Measurements from ENCODE around the gene LPIN1. TPM values are rescaled to one million over a fixed set of nuclear protein-coding genes. Genes with fewer than 3 reads are reported as not detected.

LPIN1 gene
- total and polyA plus RNA-seq, 2 of the 13 experiments (the other 11 are each of a cell fraction or from before 2014, with no cell fraction given): 9.7 to 19.4 TPM

DNA sequence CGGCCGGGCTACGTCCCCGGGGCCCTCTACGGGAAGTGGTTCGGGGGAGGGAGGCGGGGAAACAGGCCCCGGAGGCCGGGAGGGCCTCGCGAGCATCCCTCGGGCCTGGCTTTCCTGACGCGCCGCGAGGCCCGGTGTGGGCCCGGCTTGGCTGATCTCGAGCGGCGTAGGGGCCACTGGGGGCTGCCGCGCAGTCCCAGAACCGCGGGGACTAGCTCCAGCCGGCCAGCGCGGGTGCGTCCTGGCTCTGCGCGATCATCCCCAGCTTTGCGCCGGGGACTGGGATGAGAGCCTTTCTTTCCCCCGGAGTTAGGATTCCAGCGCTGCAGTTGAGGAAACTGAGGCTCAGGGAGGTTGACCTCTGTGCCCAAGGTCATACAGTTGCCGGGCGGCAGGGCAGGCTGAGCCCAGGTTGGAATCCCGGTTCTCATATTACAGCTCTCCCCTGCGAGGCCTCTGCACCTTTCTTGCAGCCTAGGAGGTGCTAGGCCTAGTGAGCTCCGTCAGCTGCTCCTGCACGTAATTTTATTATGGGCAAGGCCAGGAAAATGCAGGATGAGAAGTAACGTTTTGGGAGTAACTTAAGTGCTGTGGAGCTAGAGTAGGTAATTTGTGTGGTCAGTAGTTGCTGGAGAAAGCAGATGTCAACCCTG is 501 bp downstream of the LPIN1 start (continued):
- TF ChIP-seq, protein P1, sequence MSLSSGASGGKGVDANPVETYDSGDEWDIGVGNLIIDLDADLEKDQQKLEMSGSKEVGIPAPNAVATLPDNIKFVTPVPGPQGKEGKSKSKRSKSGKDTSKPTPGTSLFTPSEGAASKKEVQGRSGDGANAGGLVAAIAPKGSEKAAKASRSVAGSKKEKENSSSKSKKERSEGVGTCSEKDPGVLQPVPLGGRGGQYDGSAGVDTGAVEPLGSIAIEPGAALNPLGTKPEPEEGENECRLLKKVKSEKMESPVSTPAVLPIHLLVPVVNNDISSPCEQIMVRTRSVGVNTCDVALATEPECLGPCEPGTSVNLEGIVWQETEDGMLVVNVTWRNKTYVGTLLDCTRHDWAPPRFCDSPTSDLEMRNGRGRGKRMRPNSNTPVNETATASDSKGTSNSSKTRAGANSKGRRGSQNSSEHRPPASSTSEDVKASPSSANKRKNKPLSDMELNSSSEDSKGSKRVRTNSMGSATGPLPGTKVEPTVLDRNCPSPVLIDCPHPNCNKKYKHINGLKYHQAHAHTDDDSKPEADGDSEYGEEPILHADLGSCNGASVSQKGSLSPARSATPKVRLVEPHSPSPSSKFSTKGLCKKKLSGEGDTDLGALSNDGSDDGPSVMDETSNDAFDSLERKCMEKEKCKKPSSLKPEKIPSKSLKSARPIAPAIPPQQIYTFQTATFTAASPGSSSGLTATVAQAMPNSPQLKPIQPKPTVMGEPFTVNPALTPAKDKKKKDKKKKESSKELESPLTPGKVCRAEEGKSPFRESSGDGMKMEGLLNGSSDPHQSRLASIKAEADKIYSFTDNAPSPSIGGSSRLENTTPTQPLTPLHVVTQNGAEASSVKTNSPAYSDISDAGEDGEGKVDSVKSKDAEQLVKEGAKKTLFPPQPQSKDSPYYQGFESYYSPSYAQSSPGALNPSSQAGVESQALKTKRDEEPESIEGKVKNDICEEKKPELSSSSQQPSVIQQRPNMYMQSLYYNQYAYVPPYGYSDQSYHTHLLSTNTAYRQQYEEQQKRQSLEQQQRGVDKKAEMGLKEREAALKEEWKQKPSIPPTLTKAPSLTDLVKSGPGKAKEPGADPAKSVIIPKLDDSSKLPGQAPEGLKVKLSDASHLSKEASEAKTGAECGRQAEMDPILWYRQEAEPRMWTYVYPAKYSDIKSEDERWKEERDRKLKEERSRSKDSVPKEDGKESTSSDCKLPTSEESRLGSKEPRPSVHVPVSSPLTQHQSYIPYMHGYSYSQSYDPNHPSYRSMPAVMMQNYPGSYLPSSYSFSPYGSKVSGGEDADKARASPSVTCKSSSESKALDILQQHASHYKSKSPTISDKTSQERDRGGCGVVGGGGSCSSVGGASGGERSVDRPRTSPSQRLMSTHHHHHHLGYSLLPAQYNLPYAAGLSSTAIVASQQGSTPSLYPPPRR (CRISPR knock-in tag; IDR thresholded peaks at IDR 0.05; ENCODE audit: borderline replicate concordance): peak; percentile 17; the same call in 1 of the 2 replicates
- no peak for TF ChIP-seq SETDB1 (CRISPR knock-in tag; IDR thresholded peaks at IDR 0.05; ENCODE audit: borderline replicate concordance)
- no peak; the same call in 1 of the 2 replicates for TF ChIP-seq ZNF264 (CRISPR knock-in tag; IDR thresholded peaks at IDR 0.05)
- TF ChIP-seq ZNF121 (CRISPR knock-in tag; IDR thresholded peaks at IDR 0.05): no peak
- TF ChIP-seq BHLHE40 (IDR thresholded peaks at IDR 0.05; ENCODE audit: low read length): no peak
- 0 out of 2 replicates have a peak, but pooled peaks have one; percentile 45 for TF ChIP-seq ZNF230 (CRISPR knock-in tag; IDR thresholded peaks at IDR 0.05)
- peak; percentile 61 for TF ChIP-seq ZNF331 (CRISPR knock-in tag; IDR thresholded peaks at IDR 0.05)
- TF ChIP-seq, protein P2, sequence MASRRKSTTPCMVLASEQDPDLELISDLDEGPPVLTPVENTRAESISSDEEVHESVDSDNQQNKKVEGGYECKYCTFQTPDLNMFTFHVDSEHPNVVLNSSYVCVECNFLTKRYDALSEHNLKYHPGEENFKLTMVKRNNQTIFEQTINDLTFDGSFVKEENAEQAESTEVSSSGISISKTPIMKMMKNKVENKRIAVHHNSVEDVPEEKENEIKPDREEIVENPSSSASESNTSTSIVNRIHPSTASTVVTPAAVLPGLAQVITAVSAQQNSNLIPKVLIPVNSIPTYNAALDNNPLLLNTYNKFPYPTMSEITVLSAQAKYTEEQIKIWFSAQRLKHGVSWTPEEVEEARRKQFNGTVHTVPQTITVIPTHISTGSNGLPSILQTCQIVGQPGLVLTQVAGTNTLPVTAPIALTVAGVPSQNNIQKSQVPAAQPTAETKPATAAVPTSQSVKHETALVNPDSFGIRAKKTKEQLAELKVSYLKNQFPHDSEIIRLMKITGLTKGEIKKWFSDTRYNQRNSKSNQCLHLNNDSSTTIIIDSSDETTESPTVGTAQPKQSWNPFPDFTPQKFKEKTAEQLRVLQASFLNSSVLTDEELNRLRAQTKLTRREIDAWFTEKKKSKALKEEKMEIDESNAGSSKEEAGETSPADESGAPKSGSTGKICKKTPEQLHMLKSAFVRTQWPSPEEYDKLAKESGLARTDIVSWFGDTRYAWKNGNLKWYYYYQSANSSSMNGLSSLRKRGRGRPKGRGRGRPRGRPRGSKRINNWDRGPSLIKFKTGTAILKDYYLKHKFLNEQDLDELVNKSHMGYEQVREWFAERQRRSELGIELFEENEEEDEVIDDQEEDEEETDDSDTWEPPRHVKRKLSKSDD (CRISPR knock-in tag; IDR thresholded peaks at IDR 0.05; ENCODE audit: low read depth): no peak
- peak; percentile 40; the same call in 1 of the 2 replicates for TF ChIP-seq CHD2 (IDR thresholded peaks at IDR 0.05; ENCODE audit: low read depth, low read length)
- no peak for TF ChIP-seq PLRG1 (conservative IDR thresholded peaks at IDR 0.05)
- TF ChIP-seq NFIB (CRISPR knock-in tag; IDR thresholded peaks at IDR 0.05; ENCODE audit: borderline replicate concordance): no peak
- TF ChIP-seq ZNF468 (CRISPR knock-in tag; IDR thresholded peaks at IDR 0.05): 0 out of 2 replicates have a peak, but pooled peaks have one; percentile 61
- TF ChIP-seq, protein P3, sequence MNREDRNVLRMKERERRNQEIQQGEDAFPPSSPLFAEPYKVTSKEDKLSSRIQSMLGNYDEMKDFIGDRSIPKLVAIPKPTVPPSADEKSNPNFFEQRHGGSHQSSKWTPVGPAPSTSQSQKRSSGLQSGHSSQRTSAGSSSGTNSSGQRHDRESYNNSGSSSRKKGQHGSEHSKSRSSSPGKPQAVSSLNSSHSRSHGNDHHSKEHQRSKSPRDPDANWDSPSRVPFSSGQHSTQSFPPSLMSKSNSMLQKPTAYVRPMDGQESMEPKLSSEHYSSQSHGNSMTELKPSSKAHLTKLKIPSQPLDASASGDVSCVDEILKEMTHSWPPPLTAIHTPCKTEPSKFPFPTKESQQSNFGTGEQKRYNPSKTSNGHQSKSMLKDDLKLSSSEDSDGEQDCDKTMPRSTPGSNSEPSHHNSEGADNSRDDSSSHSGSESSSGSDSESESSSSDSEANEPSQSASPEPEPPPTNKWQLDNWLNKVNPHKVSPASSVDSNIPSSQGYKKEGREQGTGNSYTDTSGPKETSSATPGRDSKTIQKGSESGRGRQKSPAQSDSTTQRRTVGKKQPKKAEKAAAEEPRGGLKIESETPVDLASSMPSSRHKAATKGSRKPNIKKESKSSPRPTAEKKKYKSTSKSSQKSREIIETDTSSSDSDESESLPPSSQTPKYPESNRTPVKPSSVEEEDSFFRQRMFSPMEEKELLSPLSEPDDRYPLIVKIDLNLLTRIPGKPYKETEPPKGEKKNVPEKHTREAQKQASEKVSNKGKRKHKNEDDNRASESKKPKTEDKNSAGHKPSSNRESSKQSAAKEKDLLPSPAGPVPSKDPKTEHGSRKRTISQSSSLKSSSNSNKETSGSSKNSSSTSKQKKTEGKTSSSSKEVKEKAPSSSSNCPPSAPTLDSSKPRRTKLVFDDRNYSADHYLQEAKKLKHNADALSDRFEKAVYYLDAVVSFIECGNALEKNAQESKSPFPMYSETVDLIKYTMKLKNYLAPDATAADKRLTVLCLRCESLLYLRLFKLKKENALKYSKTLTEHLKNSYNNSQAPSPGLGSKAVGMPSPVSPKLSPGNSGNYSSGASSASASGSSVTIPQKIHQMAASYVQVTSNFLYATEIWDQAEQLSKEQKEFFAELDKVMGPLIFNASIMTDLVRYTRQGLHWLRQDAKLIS (CRISPR knock-in tag; IDR thresholded peaks at IDR 0.05): no peak
- TF ChIP-seq, protein P4, sequence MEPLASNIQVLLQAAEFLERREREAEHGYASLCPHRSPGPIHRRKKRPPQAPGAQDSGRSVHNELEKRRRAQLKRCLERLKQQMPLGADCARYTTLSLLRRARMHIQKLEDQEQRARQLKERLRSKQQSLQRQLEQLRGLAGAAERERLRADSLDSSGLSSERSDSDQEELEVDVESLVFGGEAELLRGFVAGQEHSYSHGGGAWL (CRISPR knock-in tag; IDR thresholded peaks at IDR 0.05): no peak
- 0 out of 2 replicates have a peak, but pooled peaks have one; percentile 46 for TF ChIP-seq ZNF547 (CRISPR knock-in tag; IDR thresholded peaks at IDR 0.05)
- TF ChIP-seq, protein P5, sequence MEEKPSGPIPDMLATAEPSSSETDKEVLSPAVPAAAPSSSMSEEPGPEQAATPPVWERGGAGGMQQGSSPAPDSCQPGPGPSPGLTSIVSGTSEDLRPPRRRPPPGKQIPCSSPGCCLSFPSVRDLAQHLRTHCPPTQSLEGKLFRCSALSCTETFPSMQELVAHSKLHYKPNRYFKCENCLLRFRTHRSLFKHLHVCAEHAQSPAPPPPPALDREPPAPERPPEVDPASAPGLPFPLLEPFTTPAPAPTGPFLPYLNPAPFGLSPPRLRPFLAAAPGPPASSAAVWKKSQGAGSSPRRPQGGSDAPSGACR (CRISPR knock-in tag; IDR thresholded peaks at IDR 0.05): no peak
- TF ChIP-seq XBP1 (CRISPR knock-in tag; IDR thresholded peaks at IDR 0.05): no peak
